Effector memory CD8-positive, alpha-beta T cell (primary cell): ENCODE data around the gene ELANE.
A peak's percentile ranks its signal among the peaks of the same experiment; 100 is the strongest.

Experiments
- ATAC-seq: fragments of 150-1000 bp; cut with Tn5 transposase; replicated peaks from 2 replicates; pipeline ENCODE4 v1.10.0; 2021; ENCODE audit warnings: mild to moderate bottlenecking, moderate library complexity
- DNase-seq, 3 experiments: peaks; one replicate each; pipeline ENCODE4 v3.0.0; 2021
- H3K27ac Mint-ChIP-seq, 2 donors: one replicate each; pipeline ENCODE4 v1.8.0; 2022; ENCODE audit warnings: mild to moderate bottlenecking in 2 of 2, mixed read lengths in 2 of 2, moderate library complexity in 2 of 2
- H3K27me3 Mint-ChIP-seq, 2 donors: one replicate each; pipeline ENCODE4 v1.8.0; 2022; ENCODE audit warnings: mixed read lengths in 2 of 2
- H3K36me3 Mint-ChIP-seq: one replicate; pipeline ENCODE4 v1.8.0; 2022; ENCODE audit warnings: mild to moderate bottlenecking, moderate library complexity, mixed read lengths; ENCODE audit not compliant: insufficient read depth
- H3K4me1 Mint-ChIP-seq, 2 donors: one replicate each; pipeline ENCODE4 v1.8.0; 2022; ENCODE audit warnings: low read depth in 2 of 2, mixed read lengths in 2 of 2
- H3K4me3 Mint-ChIP-seq, 2 donors: one replicate each; pipeline ENCODE4 v1.8.0; 2022; ENCODE audit warnings: mild to moderate bottlenecking in 2 of 2, mixed read lengths in 2 of 2, moderate library complexity in 2 of 2
- H3K9me3 Mint-ChIP-seq, 2 donors: one replicate each; pipeline ENCODE4 v1.8.0; 2022; ENCODE audit warnings: mixed read lengths in 2 of 2

Gene ELANE

GRCh38 chr19:821231-821824 is 30.8 kb upstream of the ELANE start:
- Mint-ChIP-seq H3K9me3 (peaks cover 4 to 7% of the 10 kb centered on the region in 2 donors), H3K4me1 (peaks cover 3% of the 10 kb centered on the region in 2 donors), H3K27ac (no peak overlapping the region), H3K27me3 (peaks cover 7 to 25% of the 10 kb centered on the region in 2 donors), H3K4me3 (peak overlapping the region in 1 of 2 donors; percentile 47), H3K36me3 (peaks cover 35% of the 10 kb centered on the region)
- no peak for ATAC-seq
- no peak for DNase-seq

GRCh38 chr19:821825-822503 is 30.1 kb upstream of the ELANE start, which contains the start of gene PLPPR3:
Gene PLPPR3 (minus strand): TSS chr19:821955. CDS start chr19:821559, 396 bp downstream.
- Mint-ChIP-seq H3K4me1 (peaks cover 0 to 3% of the 10 kb centered on the region in 2 donors), H3K36me3 (peaks cover 31% of the 10 kb centered on the region), H3K27me3 (peaks cover 7 to 25% of the 10 kb centered on the region in 2 donors), H3K4me3 (peak within 1 kb of the TSS; percentile 10 to 47), H3K27ac (no peak within 1 kb of the TSS), H3K9me3 (peaks cover 0 to under 1% of the 10 kb centered on the region in 2 donors)
- DNase-seq (no peak), ATAC-seq (no peak)

- no peak for DNase-seq
- Mint-ChIP-seq H3K36me3 (peaks cover 20% of the 10 kb centered on the region), H3K4me3 (peak overlapping the region in 1 of 2 donors; percentile 25), H3K4me1 (peaks cover 0 to 2% of the 10 kb centered on the region in 2 donors), H3K9me3 (no peaks in the 10 kb centered on the region), H3K27me3 (peaks cover 7 to 25% of the 10 kb centered on the region in 2 donors), H3K27ac (peak overlapping the region in 1 of 2 donors; percentile 84)
- no peak for ATAC-seq
These were observed 28.5 kb upstream of the ELANE start for GRCh38 chr19:823565-824121.

- no peak overlapping the region for H3K4me3 Mint-ChIP-seq
- DNase-seq (no peak), ATAC-seq (no peak)
- peaks cover 0 to 2% of the 10 kb centered on the region in 2 donors for H3K4me1 Mint-ChIP-seq
- no peaks in the 10 kb centered on the region for H3K9me3 Mint-ChIP-seq
- peaks cover 7 to 25% of the 10 kb centered on the region in 2 donors for H3K27me3 Mint-ChIP-seq
- peaks cover 16% of the 10 kb centered on the region for H3K36me3 Mint-ChIP-seq
- H3K27ac Mint-ChIP-seq: no peak overlapping the region
These were observed 27.2 kb upstream of the ELANE start for GRCh38 chr19:824885-825284.

GRCh38 chr19:825897-826644 is 26.0 kb upstream of the ELANE start:
- H3K9me3 Mint-ChIP-seq: no peaks in the 10 kb centered on the region
- H3K4me1 Mint-ChIP-seq: peaks cover 0 to 2% of the 10 kb centered on the region in 2 donors
- no peak overlapping the region for H3K4me3 Mint-ChIP-seq
- no peak for DNase-seq
- H3K36me3 Mint-ChIP-seq: peaks cover 12% of the 10 kb centered on the region
- no peak for ATAC-seq
- H3K27ac Mint-ChIP-seq: no peak overlapping the region
- H3K27me3 Mint-ChIP-seq: peaks cover 7 to 29% of the 10 kb centered on the region in 2 donors

GRCh38 chr19:827314-827709 is 24.8 kb upstream of the ELANE start:
- Mint-ChIP-seq H3K27ac (no peak overlapping the region), H3K27me3 (peaks cover 7 to 35% of the 10 kb centered on the region in 2 donors), H3K4me1 (peaks cover 0 to 2% of the 10 kb centered on the region in 2 donors), H3K4me3 (no peak overlapping the region), H3K36me3 (peaks cover 12% of the 10 kb centered on the region), H3K9me3 (no peaks in the 10 kb centered on the region)
- ATAC-seq (no peak), DNase-seq (no peak)

- Mint-ChIP-seq H3K9me3 (no peaks in the 10 kb centered on the region), H3K27ac (no peak within 1 kb of the TSS), H3K4me1 (peaks cover 0 to 2% of the 10 kb centered on the region in 2 donors), H3K27me3 (peaks cover 7 to 33% of the 10 kb centered on the region in 2 donors), H3K36me3 (peaks cover 11% of the 10 kb centered on the region), H3K4me3 (no peak within 1 kb of the TSS)
- ATAC-seq (no peak), DNase-seq (no peak)
These were observed 24.3 kb upstream of the ELANE start, which contains the start of gene AZU1 for GRCh38 chr19:827710-828321. Gene AZU1 (plus strand): TSS chr19:827837. CDS start chr19:827847, 10 bp downstream.

- ATAC-seq (no peak), DNase-seq (no peak)
- H3K27ac Mint-ChIP-seq: no peak overlapping the region
- H3K36me3 Mint-ChIP-seq: peaks cover 5% of the 10 kb centered on the region
- H3K27me3 Mint-ChIP-seq: peaks cover 0 to 22% of the 10 kb centered on the region in 2 donors
- H3K4me3 Mint-ChIP-seq: no peak overlapping the region
- H3K9me3 Mint-ChIP-seq: no peaks in the 10 kb centered on the region
- H3K4me1 Mint-ChIP-seq: peaks cover 0 to 2% of the 10 kb centered on the region in 2 donors
These were observed 22.9 kb upstream of the ELANE start for GRCh38 chr19:829129-829758.

GRCh38 chr19:831407-832369 is 20.4 kb upstream of the ELANE start:
- no peak overlapping the region for H3K4me3 Mint-ChIP-seq
- H3K4me1 Mint-ChIP-seq: peaks cover 0 to 3% of the 10 kb centered on the region in 2 donors
- peaks cover 2% of the 10 kb centered on the region for H3K36me3 Mint-ChIP-seq
- no peak for ATAC-seq
- no peak for DNase-seq
- no peak overlapping the region for H3K27ac Mint-ChIP-seq
- peaks cover 12 to 30% of the 10 kb centered on the region in 2 donors for H3K27me3 Mint-ChIP-seq
- no peaks in the 10 kb centered on the region for H3K9me3 Mint-ChIP-seq

GRCh38 chr19:834216-834615 is 17.9 kb upstream of the ELANE start:
- H3K4me1 Mint-ChIP-seq: peaks cover 0 to 3% of the 10 kb centered on the region in 2 donors
- peaks cover 23 to 42% of the 10 kb centered on the region in 2 donors for H3K27me3 Mint-ChIP-seq
- DNase-seq (no peak), ATAC-seq (no peak)
- H3K36me3 Mint-ChIP-seq: no peaks in the 10 kb centered on the region
- no peaks in the 10 kb centered on the region for H3K9me3 Mint-ChIP-seq
- no peak overlapping the region for H3K4me3 Mint-ChIP-seq
- no peak overlapping the region for H3K27ac Mint-ChIP-seq

GRCh38 chr19:835210-835810 is 16.8 kb upstream of the ELANE start:
- no peaks in the 10 kb centered on the region for H3K36me3 Mint-ChIP-seq
- no peak overlapping the region for H3K4me3 Mint-ChIP-seq
- no peak for DNase-seq
- H3K4me1 Mint-ChIP-seq: peaks cover 0 to 3% of the 10 kb centered on the region in 2 donors
- peaks cover 27 to 46% of the 10 kb centered on the region in 2 donors for H3K27me3 Mint-ChIP-seq
- no peak for ATAC-seq
- H3K9me3 Mint-ChIP-seq: no peaks in the 10 kb centered on the region
- H3K27ac Mint-ChIP-seq: no peak overlapping the region
